Astrocyte (in vitro differentiated cells and primary cell): ENCODE results near the gene PPFIA1.

ENCODE experiments used
- EZH2 ChIP-seq: IDR thresholded peaks from 2 replicates; pipeline ENCODE4 v1.6.1; 2012; ENCODE audit warnings: mild to moderate bottlenecking, low read length, inconsistent platforms; ENCODE audit not compliant: insufficient read depth
- TF ChIP-seq, protein P1 (sequence below): IDR thresholded peaks from 2 replicates; pipeline ENCODE4 v1.5.1; 2011; ENCODE audit warnings: low read depth, mild to moderate bottlenecking, inconsistent platforms, low read length, moderate library complexity; ENCODE audit not compliant: insufficient read depth

DNA sequence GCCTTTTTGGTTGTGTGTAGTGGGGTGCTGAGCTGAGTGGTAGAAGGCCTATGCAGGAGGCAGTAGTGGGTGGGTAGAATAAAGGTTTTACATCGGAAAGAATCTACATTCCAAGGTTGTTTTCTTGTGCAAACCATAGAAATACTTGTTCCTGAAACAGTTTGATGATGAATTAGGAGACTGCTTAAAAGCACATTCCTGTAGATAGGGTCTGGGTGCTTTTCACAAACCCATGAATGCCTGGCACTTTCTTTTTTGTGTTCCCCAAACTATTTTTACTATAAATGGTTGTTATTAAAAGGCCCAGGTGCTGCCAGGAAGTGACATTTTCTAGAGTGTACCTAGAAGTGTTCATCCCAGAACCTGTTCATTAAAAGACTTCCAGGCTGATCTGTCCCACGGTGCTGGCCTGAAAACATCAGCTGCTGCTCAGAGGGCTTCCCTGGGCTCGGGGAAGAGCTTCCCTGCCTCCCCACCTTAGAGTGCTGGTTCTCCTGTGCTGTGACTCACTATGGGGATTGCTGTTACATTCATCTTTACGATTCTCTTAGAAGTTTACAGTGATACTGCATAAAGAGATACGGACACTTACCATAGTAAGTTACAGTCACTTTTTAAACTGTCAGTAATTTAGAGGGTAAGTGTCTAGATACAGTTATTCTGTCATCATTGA is 27.9 kb downstream of the PPFIA1 start:
- TF ChIP-seq, protein P1, sequence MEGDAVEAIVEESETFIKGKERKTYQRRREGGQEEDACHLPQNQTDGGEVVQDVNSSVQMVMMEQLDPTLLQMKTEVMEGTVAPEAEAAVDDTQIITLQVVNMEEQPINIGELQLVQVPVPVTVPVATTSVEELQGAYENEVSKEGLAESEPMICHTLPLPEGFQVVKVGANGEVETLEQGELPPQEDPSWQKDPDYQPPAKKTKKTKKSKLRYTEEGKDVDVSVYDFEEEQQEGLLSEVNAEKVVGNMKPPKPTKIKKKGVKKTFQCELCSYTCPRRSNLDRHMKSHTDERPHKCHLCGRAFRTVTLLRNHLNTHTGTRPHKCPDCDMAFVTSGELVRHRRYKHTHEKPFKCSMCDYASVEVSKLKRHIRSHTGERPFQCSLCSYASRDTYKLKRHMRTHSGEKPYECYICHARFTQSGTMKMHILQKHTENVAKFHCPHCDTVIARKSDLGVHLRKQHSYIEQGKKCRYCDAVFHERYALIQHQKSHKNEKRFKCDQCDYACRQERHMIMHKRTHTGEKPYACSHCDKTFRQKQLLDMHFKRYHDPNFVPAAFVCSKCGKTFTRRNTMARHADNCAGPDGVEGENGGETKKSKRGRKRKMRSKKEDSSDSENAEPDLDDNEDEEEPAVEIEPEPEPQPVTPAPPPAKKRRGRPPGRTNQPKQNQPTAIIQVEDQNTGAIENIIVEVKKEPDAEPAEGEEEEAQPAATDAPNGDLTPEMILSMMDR = no peak
- no peak for TF ChIP-seq EZH2
